SJSA1 (cell line): Measurements from ENCODE around the gene LRRC8A. TPM values are rescaled to one million over a fixed set of nuclear protein-coding genes. Genes with fewer than 3 reads are reported as not detected.
"Not testable (repeated sequence)": the region's sequence is repeated elsewhere in the genome, so short reads cannot be mapped to it uniquely, and the experiment has no call there.

Experiments used
- DNase-seq, 2 experiments: peaks; one replicate each; pipeline ENCODE4 v3.0.0-alpha.2; 2015 to 2020; ENCODE audit warnings: low spot score in 2 of 2, low read depth in 1 of 2
- H3K27ac ChIP-seq: fragments of 250-450 bp; sonication (Bioruptor Pico); 2 replicates; pipeline ENCODE4 v1.5.1; 2020; ENCODE audit warnings: mild to moderate bottlenecking, moderate library complexity
- H3K27me3 ChIP-seq: fragments of 250-450 bp; sonication (Bioruptor Pico); replicated peaks from 2 replicates; pipeline ENCODE4 v1.5.1; 2020; ENCODE audit warnings: mild to moderate bottlenecking, moderate library complexity
- H3K36me3 ChIP-seq: fragments of 250-450 bp; sonication (Bioruptor Pico); 2 replicates; pipeline ENCODE4 v1.5.1; 2020; ENCODE audit warnings: mild to moderate bottlenecking
- H3K4me1 ChIP-seq: fragments of 250-450 bp; sonication (Bioruptor Pico); replicated peaks from 2 replicates; pipeline ENCODE4 v1.6.1; 2021; ENCODE audit warnings: mild to moderate bottlenecking
- H3K4me3 ChIP-seq: fragments of 250-450 bp; sonication (Bioruptor Pico); 2 replicates; pipeline ENCODE4 v1.5.1; 2020; ENCODE audit warnings: mild to moderate bottlenecking
- H3K9me3 ChIP-seq: fragments of 250-450 bp; sonication (Bioruptor Pico); replicated peaks from 2 replicates; pipeline ENCODE4 v1.5.1; 2020; ENCODE audit warnings: mild to moderate bottlenecking
- total RNA-seq: library from RNA; depleted of rRNA; stranded (reverse); fragments of >200 nt; shearing (Covaris generic); gene quantifications from 2 replicates; pipeline ENCODE4 v1.2.3, GENCODE V29; 2014; rRNA removed

LRRC8A gene
- total RNA-seq, 1 experiment from 2014 or later, result 99.4 TPM

- H3K4me1 ChIP-seq, H3K4me3 ChIP-seq, H3K27me3 ChIP-seq, H3K9me3 ChIP-seq, DNase-seq, H3K27ac ChIP-seq: not testable (repeated sequence)
- H3K36me3 ChIP-seq, result peaks cover 52% of the 10 kb centered on the region
These were observed 79.5 kb downstream of the LRRC8A start for GRCh38 chr9:128961403-128961802.

Other genes starting within 250 kb of the LRRC8A start
- gene DYNC2I2, start 225.3 kb upstream of the LRRC8A start, total RNA-seq, result 79.8 and 85.3 TPM in 2 replicates
- 538 and 648 TPM in 2 replicates for gene SET, start 192.9 kb upstream of the LRRC8A start, total RNA-seq
- gene PKN3, start 179.6 kb upstream of the LRRC8A start, total RNA-seq, result 9.5 and 13.6 TPM in 2 replicates
- 47.1 and 62.1 TPM in 2 replicates for gene ZDHHC12, start 158.0 kb upstream of the LRRC8A start, total RNA-seq
- 10.5 and 13.2 TPM in 2 replicates for gene ZER1, start 110.2 kb upstream of the LRRC8A start, total RNA-seq
- gene TBC1D13, start 94.9 kb upstream of the LRRC8A start, total RNA-seq, result 5.9 and 20.6 TPM in 2 replicates
- gene ENDOG, start 63.6 kb upstream of the LRRC8A start, total RNA-seq, result 27.5 and 41.8 TPM in 2 replicates
- 13.5 and 15.3 TPM in 2 replicates for gene SPOUT1, start 52.3 kb upstream of the LRRC8A start, total RNA-seq
- 7.9 and 18.3 TPM in 2 replicates for gene KYAT1, start 183 bp upstream of the LRRC8A start, total RNA-seq
- gene PHYHD1, start 38.8 kb downstream of the LRRC8A start, total RNA-seq, result not detected in 2 replicates
- 26.6 and 31.6 TPM in 2 replicates for gene DOLK, start 65.5 kb downstream of the LRRC8A start, total RNA-seq
- 32.3 and 76.3 TPM in 2 replicates for gene NUP188, start 65.6 kb downstream of the LRRC8A start, total RNA-seq
- 25.6 and 39.9 TPM in 2 replicates for gene SH3GLB2, start 146.2 kb downstream of the LRRC8A start, total RNA-seq
- 17.6 and 24.9 TPM in 2 replicates for gene MIGA2, start 154.5 kb downstream of the LRRC8A start, total RNA-seq
- gene DOLPP1, start 199.0 kb downstream of the LRRC8A start, total RNA-seq, result 24.4 and 31.5 TPM in 2 replicates
- gene CRAT, start 228.7 kb downstream of the LRRC8A start, total RNA-seq, result 8.9 and 20.3 TPM in 2 replicates
- 80.7 and 93.3 TPM in 2 replicates for gene PTPA, start 229.3 kb downstream of the LRRC8A start, total RNA-seq